Dermis blood vessel endothelial cell (primary cell): ENCODE measurements around the gene EEF2KMT. TPM values are rescaled to one million over a fixed set of nuclear protein-coding genes. Genes with fewer than 3 reads are reported as not detected.
"Not testable (repeated sequence)": the region's sequence is repeated elsewhere in the genome, so short reads cannot be mapped to it uniquely, and the experiment has no call there.

ENCODE experiments used
- DNase-seq: peaks from one replicate; pipeline ENCODE4 v3.0.0; 2010
- total RNA-seq: library from RNA; depleted of rRNA; stranded (reverse); fragments of >200 nt; gene quantifications from 2 replicates; pipeline ENCODE4 v1.2.3, GENCODE V29; 2014

EEF2KMT gene
- total RNA-seq, 1 donor from 2014 or later, result 10.4 TPM

DNA sequence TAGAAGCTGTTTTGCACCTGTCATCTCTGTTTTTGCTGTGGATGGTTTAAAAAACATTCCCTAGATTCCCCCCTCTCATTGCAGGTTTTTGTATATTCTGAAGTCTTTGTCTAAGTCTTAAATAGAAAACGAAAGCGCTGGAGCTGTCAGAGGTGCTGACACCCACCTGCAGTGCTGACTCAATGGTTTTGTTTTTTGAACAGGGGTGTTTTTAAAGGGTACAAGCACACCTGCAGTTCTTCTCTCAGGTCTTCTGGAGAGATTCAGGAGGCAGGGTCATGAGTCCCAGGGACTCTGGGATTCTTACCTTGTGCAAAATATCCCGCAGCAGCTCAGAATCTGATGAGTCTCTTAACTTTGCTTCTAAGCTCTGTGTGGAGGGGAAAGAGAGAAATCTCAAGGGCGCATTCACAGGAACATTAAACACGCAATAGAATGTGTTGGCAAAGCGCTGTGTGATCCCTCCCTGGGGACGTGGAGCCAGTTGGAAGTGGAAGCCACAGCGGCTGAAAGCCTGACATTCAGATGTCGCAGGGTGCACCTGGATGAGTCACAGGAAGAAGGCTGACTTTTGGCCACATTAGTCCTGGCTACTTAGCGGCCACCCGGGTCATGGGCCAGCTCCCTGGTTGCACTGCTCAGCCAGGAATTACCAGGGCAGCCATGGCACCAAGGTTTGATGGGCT lies 2.3 kb downstream of the EEF2KMT start:
- DNase-seq, result not testable (repeated sequence)

DNA sequence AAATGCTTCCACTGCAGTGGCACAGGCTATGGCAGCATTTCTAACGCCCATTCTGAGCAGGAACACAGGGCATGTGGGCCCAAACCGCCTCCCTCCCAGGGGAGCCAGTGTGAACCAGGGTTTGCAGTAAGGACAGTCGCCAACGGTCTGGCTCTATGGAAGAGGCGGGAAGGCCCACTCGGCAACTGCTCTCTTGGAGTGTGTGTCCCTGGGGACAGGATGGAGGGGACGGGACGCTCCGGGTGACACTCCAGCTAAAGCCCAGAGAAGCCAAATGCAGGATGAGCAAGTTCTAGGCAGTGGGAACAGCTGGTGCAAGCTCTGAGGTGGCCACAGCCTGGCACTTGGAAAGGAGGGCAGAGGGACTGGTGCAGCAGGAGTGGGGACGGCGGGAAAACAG lies 3.8 kb downstream of the EEF2KMT start:
- not testable (repeated sequence) for DNase-seq

DNA sequence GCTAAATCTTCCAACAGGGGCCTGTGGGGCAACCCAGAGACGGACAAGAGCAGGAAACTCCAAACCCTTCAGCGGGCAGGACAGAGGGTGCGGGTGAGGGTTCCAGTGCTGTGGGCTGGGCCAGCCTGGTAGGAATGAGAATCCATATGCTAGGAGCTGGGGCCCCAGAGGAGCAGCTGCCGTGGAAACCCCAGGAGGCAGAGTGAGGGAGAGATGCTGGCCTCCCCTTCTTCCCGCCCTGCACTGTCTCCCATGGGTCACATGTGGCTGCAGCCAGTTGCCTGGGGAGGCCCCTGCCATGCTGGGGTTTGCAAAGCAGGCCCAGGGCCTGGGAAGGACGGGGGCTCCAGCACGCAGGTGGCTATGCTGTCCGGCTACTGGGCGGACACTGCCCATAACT lies 4.5 kb downstream of the EEF2KMT start:
- DNase-seq, result not testable (repeated sequence)

DNA sequence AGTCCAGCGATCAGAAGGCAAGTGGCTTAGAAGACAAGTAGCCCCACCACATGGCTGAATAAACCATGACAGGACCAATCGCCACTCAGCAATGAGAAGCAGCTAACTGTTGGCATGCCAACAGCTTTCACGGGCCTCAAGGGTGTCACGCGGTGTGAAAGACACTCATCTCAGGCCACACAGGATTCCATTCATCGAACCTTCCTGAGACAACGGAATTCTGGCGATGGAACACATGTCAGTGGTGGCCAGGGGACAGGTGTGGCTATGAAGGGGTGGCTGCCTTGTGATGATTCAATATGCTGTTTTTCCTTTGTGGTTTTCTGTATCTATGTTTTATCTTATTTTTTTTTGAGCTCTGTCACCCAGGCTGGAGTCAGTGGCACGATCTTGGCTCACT lies 7.0 kb downstream of the EEF2KMT start:
- not testable (repeated sequence) for DNase-seq

DNA sequence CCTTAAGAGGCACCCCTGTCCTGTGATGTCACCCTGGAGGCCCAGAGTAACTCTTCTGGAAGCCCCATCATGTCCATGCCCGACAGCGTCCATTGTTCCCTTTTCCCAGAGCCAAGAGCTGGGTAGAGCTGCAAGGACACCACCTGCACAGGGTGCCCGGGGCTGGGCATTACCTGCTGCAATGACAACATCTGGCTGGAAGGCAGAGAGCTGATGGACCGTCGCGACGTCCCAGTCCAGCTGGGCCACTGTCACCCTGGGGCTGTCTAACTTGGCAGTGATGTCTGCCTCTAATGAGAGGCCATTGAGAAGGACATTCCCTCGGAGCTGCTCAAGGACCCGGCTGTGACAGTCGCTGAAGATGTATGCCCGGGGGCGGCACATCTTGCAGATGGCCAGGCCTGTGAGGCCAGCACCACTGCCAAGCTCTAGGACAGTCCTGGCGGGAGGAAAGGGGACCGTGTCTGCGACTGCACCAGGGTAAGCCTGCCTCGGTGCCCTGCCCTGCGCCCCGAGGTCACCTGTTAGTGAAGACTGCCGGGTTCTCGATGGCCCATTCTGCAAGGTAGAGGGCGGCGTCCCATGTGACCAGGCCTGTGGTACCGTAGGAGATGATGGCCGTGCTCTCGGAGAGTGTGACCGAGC lies 7.6 kb downstream of the EEF2KMT start:
- not testable (repeated sequence) for DNase-seq

DNA sequence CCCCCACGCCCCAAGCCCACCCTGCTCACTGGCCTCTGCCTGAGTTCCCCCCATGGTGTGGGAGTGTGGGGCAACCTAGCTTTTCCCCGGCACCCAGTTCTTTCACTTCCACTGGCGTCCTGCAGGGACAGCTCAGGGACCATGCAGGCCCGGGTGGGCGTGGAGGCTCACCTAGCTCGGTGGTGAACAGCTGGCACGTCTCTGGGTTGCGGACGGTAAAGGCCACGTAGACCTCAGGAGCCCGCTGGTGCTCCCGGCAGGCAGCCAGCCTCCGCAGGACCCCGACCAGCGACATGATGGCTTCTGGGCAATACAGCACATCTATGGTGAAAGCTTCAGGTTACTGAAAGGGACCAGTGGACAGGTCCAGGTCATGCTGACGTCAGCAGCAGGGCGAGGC lies 8.7 kb downstream of the EEF2KMT start:
- DNase-seq, result not testable (repeated sequence)

DNA sequence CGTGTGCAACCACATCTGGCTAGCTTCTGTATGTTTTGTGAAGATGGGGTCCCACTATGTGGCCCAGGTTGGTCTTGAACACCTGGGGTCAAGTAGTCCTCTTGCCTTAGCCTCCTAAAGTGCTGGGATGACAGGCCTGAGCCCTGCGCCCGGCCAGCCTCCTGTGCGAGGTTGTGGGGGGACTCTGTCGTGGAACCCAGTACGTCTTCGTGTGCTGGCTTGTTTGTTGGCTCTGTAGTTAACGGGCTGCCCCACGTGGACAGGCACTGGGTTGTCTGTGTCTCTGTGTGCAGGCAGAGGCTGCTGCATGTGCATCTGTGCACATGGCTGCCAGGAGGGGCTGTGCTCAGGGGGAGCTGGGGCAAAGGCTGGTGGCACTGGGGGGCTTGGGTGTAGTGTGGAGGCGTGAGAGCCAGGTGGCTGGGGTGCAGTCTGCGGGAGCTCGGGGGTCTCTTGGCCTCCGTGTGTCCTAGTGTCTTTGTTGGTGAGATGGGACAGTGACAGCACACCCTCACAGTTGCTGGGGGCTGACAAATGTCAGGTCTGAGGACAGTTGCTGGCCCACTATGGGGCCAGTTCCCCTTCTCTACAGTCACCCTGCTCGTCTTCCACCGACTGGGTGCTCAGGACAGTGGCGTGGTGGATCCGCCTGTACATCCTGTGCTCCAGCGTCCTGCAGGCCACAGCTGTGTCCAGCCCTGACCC lies 9.4 kb downstream of the EEF2KMT start:
- not testable (repeated sequence) for DNase-seq

DNA sequence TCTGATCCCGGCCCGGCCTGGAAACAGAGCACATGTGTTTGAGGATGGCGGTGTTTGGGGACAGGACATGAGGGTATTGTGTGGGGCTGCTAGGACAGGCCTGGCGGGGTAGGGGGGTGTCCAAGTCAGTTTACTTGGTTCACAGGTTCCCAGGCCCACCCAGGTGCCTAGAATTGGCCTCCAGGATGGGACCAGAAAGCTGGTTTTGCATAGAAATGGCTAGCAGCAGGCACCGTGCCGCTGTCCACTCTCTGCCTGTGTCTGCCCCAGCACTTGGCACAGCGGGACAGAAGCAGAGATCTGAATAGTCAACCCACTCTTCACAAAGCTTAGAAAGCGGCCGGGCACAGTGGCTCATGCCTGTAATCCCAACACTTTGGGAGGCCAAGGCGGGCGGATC lies 11.9 kb downstream of the EEF2KMT start:
- not testable (repeated sequence) for DNase-seq

DNA sequence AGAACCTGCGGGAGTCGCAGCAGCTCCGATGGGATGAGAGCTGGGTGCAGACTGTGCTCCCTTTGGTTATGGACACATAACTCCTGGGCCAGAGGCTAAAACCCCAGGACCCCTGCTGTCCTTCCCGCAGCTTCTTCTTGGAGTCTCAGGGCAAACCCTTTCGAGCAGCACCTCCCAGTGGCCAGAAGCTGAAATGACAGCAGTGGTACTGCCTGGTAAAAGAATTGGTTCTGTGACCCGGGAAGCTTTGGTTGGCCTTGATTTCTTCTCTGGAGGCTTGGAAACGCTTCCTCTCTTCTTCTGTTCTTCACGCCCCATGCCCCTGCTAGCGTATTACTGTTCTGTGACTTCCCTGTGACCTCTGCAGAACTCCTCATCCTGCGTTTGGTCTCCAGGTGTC lies 12.8 kb downstream of the EEF2KMT start:
- peak; percentile 75 for DNase-seq

DNA sequence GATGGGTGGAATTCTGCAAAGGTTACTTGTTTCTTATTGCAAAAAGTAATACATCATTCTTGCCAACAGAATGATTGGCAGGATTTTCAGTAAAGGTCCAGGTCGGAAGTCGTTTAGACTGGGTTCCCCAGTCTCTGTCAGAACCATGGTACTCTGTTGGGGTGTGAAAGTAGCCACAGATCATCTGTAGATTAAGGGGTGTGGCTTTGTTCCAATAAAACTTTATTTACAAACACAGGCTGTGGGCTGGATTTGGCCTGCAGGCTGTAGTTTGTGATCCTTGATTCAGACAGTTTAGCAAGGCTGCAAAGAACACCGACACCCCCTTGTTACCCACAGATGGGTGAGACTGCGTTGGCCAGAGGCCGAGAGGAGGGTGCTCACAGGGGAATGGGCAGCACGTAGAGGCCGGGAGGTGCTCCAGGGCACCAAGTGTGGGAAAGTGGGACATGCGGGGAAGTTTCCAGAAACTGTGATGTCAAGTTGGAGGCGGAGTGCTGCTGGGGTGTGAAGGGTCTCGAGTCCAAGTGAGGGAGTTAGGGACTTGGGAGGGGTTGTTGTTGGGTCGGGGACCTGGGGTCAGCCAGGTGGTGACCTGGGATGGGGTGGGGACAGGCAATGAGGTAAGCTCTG lies 13.4 kb downstream of the EEF2KMT start:
- DNase-seq, result not testable (repeated sequence)

DNA sequence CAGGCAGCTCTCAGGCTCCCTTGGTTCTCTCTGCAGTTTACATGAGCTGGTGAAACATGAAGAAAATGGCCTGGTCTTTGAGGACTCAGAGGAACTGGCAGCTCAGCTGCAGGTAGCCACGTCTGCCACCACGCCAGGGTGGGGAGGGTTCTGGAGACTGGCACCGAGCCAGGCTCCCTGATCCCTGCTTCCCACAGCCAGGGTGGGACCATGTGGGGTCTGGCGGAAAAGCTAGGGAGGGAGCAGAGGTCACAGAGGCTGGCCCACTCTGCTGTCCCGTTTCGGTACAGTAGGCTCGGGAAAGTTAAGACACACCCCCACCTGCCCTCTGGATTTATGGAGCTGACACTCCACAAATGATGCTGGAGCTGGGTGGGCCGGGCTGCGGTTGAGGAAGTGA lies 13.9 kb downstream of the EEF2KMT start:
- not testable (repeated sequence) for DNase-seq

DNA sequence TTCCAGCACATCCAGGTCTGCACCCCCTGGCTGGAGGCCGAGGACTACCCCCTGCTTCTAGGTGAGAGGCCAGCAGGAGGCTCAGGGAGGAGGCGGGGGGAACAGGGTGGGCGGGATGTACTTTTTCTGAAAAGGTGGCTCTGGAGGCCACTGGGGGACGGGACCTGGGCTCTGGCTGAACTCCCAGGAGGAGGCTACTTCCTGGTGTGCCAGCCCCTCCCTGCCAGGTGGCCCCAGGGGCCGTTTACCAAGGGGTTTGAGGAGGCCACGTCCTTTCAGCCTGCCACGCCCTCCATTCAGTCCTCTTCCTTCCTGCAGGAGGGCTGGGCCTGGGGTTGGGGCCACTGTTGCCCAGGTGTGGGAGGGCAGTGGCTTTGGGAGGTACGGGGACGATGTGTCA lies 16.6 kb downstream of the EEF2KMT start:
- DNase-seq, result not testable (repeated sequence)

DNA sequence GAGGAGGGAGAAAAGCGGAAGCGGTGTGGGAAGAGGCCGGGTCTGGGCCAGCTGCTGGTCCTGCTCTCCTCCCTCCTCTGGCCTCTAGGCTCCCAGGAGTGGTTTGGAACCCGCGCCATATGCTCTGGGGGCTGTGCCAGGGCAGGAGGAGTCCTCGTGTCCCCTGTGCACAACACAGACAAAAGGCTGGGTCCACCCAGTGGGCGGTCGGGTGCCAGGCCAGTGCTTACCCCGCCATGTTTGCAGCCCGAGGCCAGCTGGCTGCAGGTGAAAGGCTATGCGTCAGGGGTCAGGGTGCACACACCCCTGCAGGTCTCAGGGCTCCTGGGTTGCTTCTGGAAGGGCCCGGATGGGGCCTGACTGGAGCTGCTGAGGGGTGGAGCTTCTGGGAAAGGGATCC lies 17.1 kb downstream of the EEF2KMT start:
- not testable (repeated sequence) for DNase-seq

DNA sequence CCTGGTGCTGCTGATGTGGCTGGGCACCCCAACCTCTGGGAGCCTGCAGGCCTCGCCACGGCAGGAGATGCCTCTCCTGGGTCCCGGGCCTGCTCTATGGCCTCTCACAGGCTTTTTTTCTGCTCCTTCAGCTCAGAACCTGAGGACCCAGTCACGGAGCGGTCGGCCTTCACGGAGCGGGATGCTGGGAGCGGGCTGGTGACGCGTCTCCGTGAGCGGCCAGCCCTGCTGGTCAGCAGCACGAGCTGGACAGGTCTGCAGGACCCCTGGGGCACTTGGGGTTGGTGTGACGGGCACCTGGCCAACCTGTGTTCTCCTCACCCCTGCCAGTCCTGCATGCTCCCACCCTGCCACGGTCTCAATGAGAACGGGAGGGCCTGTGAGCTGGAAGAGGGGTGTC lies 19.0 kb downstream of the EEF2KMT start:
- DNase-seq, result no peak

DNA sequence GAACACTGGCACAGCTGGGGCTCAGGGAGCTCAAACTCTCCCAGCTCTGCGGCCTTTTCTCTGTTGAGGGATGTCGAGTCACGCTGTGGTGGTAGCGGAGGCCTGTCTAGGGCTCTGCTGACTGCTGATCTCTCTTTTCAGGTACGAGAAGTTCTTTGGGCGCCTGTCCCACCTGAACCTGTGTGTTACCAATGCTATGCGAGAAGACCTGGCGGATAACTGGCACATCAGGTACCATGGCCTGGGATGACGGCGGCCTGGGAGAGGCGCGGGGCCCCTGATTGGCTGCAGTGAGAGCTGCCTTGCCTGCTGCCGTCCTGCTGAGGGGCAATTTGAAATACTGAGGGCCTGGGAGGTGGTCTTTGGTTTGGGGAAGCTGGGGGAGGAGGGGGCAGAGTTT lies 20.3 kb downstream of the EEF2KMT start:
- no peak for DNase-seq

DNA sequence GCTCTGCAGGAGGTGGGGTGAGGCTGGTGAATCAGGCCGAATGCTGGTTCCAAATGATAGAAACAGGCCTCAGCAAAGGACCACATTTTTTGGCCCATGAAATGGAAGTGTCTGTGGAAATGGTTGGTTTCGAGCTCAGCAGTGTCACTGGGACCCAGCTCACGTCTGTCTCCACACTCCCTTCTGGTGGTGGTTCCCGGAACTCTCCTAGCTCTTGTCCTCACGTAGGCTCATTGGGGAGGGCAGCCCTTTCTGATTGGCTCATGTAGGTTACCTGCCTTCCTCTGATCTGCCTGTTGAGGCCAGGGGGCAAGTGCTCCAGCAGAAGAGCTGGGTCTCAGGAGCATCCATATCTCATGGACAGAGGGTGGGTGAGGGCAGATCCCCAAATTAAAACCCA lies 22.0 kb downstream of the EEF2KMT start:
- no peak for DNase-seq

DNA sequence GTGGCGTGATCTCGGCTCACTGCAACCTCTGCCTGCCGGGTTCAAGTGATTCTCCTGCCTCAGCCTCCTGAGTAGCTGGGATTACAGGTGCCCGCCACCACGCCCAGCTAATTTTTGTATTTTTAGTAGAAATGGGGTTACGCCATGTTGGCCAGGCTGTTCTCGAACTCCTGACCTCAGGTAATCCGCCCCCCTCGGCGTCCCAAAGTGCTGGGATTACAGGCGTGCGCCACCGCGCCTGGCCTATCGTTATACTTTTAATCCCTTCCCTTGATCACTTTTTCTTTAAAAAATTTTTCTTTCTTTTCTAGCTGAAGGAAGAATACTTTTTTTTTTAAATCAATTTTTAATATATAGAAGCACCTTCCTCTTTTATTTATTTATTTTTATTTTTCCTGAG lies 23.8 kb downstream of the EEF2KMT start:
- DNase-seq, result not testable (repeated sequence)

DNA sequence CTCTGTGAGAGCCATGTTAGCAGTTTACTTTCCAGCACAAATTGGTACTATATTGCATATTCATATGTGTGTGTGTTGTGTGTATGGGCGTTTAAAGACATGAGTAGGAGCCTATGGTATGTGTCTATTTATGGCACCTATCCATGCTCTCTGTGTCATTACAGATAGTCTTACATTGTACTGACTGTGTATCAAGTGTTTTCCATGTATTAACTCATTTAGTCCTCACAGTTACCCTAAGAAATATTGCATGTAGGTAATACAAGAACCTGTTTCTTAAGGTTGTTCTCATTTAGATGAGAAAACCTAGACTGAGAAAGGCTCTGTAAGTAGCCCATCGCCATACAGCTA lies 24.3 kb downstream of the EEF2KMT start:
- DNase-seq, result no peak

DNA sequence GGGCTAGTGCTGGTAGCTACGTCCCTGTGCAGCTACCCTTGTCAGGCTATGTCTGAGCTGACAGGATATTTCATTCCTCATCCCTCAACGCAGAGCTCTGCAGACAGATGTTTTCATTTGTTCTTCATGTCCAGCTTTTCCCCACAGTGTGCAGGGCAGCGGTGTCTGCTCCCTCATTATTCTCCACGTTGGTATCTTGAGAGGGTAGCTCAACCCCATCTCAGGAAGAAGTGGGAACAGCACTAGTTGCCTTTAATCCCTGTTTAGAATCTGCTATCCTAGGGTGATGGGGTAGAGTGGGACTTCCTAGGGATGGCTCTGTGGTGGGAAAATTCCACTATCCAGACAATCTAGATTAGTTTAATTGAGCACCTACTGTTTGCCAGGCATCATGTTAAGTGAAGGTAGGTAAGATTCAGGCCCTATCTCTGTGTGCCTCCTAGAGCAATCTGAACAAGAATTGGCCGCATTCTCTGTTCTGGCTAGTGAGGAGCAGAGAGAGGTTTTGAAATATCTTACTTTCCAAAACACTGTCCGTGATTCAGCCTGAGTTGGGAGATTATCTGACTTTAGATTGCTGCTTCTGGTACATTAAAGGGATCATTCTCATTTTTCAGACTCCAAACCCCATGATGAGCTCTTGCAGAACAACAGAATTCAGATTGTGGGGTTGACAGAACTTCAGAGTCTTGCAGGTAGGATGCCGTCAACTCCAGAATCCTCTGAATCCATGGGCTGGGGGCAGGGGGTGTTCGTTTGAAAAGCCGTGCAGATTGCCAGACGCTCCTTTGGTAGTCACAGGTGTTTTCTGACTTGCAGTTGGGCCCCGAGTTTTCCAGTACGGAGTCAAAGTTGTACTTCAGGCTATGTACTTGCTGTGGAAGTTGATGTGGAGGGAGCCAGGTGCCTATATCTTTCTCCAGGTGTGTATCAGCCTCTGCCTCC lies 25.0 kb downstream of the EEF2KMT start:
- no peak for DNase-seq

DNA sequence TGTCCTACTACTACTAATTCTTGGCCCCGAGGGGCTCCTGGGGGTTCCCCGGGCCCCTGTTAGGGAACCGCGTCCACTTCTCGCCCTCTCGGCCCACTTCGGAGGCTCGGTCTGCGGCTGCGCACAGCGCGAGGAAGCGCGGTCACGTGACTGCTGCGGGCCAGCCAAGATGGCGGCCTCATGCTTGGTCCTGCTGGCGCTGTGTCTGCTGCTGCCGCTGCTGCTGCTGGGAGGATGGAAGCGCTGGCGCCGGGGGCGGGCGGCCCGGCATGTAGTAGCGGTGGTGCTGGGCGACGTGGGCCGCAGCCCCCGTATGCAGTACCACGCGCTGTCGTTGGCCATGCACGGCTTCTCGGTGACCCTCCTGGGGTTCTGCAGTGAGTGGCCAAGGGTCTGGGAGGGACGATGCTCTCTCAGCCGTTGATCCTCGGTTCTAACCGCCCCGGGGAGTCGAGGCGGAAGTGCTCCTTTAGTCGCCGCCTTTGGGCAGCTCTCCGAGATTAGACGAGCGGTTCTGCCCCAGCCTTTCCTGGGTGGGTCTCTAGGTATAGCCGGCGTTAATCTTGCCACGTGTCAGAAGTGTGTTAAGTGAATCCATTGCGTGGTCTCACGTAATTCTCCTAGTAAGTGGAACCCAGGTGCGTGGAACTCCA lies 25.8 kb downstream of the EEF2KMT start, which contains the start of gene ALG1:
TSS of gene ALG1 (plus strand) at position 163 of the 653 bp plus-strand sequence. CDS start at position 170, 7 bp downstream.
- peak; percentile 92 for DNase-seq

DNA sequence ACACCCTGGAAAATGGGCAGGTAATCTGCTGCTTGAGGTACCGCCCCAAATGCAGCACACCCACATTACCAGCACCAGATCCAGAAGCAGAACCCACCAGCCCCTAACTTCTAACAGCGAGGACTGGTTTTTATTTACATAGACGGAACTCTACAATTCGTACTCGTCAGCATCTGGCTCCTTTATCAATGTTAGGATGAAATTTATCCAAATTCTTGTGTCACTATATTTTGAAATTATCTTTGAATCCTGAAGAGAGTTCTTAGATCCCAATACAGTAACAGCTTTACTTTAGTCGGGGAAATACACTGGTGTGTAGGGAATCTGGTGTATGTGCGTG lies 26.3 kb downstream of the EEF2KMT start:
- no peak for DNase-seq
